GM12864 (cell line): ENCODE measurements around the gene ARNT2.

Source experiments
- DNase-seq: peaks from one replicate; pipeline ENCODE4 v3.0.0-alpha.2; 2011; ENCODE audit warnings: low read depth
- H3K4me3 ChIP-seq: 2 replicates; pipeline ENCODE4 v1.5.1; 2011; ENCODE audit warnings: mild to moderate bottlenecking, low read depth, low read length, control low read depth
- TF ChIP-seq, protein P1 (sequence below): IDR thresholded peaks from 2 replicates; pipeline ENCODE4 v1.5.1; 2011; ENCODE audit warnings: low read depth, mild to moderate bottlenecking, moderate library complexity, low read length, control low read depth, inconsistent platforms; ENCODE audit errors: missing control alignments

ARNT2 gene

DNA sequence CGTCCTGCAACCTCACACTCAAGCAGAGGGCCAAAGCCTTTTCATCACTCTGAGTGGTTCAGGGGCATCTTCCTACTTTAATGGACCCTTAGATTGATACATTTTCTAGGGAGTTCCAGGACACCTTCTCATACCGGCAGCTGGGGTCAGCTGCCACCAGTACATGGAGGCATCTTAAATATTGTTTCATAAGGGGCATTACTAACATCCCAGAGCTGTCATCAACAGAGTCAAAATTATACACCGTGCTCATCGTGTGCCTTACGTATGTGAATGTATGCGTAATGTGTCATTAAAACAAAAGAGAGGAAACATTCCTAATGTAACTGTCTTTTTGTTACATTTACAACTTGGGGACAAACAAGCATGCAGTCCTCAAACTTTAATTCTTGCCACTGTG lies 57.9 kb downstream of the ARNT2 start:
- no peak overlapping the region for H3K4me3 ChIP-seq
- DNase-seq = no peak
- TF ChIP-seq, protein P1, sequence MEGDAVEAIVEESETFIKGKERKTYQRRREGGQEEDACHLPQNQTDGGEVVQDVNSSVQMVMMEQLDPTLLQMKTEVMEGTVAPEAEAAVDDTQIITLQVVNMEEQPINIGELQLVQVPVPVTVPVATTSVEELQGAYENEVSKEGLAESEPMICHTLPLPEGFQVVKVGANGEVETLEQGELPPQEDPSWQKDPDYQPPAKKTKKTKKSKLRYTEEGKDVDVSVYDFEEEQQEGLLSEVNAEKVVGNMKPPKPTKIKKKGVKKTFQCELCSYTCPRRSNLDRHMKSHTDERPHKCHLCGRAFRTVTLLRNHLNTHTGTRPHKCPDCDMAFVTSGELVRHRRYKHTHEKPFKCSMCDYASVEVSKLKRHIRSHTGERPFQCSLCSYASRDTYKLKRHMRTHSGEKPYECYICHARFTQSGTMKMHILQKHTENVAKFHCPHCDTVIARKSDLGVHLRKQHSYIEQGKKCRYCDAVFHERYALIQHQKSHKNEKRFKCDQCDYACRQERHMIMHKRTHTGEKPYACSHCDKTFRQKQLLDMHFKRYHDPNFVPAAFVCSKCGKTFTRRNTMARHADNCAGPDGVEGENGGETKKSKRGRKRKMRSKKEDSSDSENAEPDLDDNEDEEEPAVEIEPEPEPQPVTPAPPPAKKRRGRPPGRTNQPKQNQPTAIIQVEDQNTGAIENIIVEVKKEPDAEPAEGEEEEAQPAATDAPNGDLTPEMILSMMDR = no peak

DNA sequence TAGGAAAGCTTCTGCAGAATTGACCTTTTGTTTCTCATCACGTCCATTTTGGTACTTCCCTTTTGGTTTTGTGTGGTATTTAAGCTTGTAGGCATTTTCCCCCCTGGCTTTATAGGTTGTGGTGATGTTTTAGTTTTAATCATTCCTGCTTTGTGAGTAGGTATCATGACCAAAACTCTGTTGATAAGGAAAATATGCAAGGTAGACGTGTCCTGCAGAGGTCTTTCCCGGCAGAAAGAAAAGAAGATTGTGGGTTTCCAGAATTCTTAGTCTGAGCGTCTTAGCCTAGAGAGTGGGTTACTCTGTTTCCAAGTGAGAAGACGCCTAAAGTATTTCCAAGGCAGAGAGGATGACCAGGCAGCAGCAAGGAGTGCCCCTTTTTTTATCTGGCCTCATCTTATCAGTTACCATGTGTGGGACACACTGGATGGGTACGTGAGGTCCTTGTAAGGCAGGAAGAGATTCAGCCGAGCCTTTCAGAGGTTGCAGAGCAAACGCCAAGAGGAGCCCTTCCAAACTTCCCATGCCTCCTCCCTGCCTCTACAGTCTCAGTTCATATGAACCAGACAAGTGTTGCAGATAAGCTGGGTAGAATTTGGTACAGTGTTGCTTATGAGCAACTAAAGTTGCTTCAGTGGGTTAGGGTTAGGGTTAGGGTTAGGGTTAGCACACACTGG lies 58.8 kb downstream of the ARNT2 start:
- TF ChIP-seq, protein P1 = no peak

DNA sequence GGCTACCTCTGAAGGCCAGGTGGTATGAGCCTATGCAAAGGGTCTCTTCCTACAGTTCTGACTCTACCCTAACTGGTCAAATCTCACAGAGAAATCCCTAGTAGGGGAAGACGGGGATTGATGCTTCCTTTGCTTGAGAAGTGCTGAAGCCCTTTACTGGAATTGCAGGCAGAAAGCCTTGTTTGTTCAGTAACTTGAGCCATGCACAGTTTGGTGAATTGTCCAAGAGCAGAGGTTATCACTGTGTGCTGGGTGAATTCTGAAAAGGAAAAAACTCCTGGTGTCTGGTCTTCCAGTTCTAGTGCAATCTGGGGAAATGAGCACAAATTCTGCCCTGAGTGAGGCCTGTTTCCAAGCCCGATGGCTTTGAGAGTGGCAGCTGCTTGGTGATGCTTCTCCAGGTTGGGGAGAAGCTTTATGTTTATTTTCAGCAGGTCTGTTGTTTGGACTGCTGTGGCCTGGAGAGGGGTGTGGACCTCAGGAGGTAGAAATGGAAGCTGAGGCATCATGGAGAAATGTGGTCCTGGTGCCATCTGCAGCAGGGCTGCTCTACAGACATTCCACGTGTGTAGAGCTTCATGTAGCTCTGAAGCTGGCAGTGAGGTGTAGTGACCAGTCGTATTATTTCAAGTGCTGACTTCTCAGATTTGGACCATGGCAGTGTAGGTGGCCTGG lies 60.9 kb downstream of the ARNT2 start:
- H3K4me3 ChIP-seq = no peak overlapping the region
- TF ChIP-seq, protein P1 = no peak
- DNase-seq = no peak

More for the DNA sequence above, 58.8 kb downstream of the ARNT2 start:
- no peak for DNase-seq
- H3K4me3 ChIP-seq = no peak overlapping the region

DNA sequence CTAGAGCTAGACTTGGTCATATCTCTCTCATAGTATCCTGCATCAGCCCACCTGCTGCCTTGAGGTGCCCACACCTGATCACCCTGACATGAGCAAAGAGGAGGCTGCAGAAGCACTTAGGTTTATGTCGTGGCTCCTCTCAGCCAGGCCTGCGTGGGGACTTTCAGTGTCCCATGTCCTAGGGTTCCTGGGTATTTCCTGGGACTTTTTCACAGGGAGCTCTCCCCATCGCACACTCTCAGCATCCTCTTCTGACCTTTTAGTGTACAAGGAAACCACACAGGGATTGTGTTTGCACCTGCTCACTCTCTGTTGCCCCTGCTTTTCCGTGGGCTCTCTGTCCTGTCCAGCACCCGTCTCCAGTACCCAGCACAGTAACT lies 61.4 kb downstream of the ARNT2 start:
- H3K4me3 ChIP-seq = no peak overlapping the region
- TF ChIP-seq, protein P1 = no peak
- no peak for DNase-seq

DNA sequence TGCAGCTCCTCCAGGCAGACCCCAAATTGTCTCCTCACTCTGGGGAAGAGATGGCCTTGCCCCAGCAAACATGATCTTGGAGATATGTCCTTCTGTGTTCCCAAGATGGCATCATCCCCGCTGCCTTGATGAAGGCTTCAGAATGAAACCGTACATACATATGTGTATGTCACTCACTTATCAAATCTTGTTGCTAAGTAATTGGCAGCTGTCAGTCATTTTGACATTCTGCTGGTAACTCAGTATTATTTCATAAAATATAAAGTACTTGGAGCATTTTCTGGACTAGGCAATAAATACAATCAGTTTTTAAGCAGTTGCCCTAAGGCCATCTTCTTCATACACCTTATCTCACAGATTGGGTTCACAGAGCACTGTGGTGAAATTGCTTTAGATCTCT lies 62.4 kb downstream of the ARNT2 start:
- no peak overlapping the region for H3K4me3 ChIP-seq
- no peak for DNase-seq
- TF ChIP-seq, protein P1 = no peak

DNA sequence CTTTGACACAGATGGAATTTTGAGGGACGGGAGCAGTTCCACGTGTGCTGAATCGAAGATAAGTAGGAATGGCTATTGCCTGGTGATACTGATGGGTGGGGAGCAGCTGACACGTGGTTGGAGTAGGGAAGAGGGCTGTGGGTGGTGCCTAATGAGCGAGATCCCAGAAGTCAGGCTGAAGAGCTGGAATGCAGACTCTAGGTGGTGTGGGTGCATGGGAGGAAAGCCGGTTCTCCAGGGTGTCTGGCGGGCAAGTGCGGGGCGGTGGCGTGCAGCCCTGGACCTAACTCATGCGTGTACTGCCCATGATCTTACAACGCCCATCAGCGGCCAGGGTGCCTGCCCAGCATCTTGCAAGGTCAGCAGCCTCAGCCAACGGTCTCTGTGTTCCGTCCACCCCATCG lies 63.1 kb downstream of the ARNT2 start:
- TF ChIP-seq, protein P1 = no peak
- H3K4me3 ChIP-seq = no peak overlapping the region
- DNase-seq = no peak

DNA sequence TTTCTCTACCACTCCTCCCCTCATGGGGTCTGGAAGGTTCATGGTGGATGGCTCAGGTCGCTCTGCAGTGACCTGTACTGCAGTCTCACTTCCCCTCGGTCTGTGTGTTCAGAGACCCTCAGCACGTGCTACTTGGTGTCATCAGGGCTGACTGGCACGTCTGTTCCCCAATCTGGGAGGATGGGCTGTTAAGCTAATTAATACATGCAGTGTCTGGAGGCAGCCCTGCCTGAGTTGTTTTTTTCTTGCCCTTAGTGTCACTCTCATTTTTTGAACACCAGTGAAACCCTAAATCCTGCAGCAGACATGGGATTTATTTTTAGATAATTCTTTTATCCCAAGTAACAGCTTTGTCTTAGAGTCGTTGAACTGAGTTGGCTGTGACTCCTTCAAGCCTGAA lies 64.6 kb downstream of the ARNT2 start:
- no peak overlapping the region for H3K4me3 ChIP-seq
- DNase-seq = no peak
- TF ChIP-seq, protein P1 = no peak
